WERI-Rb-1 (cell line): ENCODE results near the gene PALD1.

Experiments
- DNase-seq: peaks from one replicate; pipeline ENCODE4 v3.0.0-alpha.2; 2020
- H3K27ac ChIP-seq: fragments of 250-450 bp; sonication (Bioruptor Pico); 2 replicates; pipeline ENCODE4 v1.5.1; 2020; ENCODE audit warnings: mild to moderate bottlenecking, moderate library complexity
- H3K27me3 ChIP-seq: fragments of 250-450 bp; sonication (Bioruptor Pico); 2 replicates; pipeline ENCODE4 v1.5.1; 2021; ENCODE audit warnings: mild to moderate bottlenecking, low read depth, moderate library complexity; ENCODE audit not compliant: insufficient read depth, severe bottlenecking
- H3K36me3 ChIP-seq: fragments of 250-450 bp; sonication (Bioruptor Pico); 2 replicates; pipeline ENCODE4 v1.5.1; 2020; ENCODE audit warnings: mild to moderate bottlenecking, moderate library complexity
- H3K4me3 ChIP-seq: 2 replicates; pipeline ENCODE4 v1.5.1; 2011; ENCODE audit warnings: low read depth, mild to moderate bottlenecking, control low read depth, low read length
- H3K9me3 ChIP-seq: fragments of 250-450 bp; sonication (Bioruptor Pico); 2 replicates; pipeline ENCODE4 v1.5.1; 2021; ENCODE audit warnings: mild to moderate bottlenecking, moderate library complexity; ENCODE audit not compliant: severe bottlenecking
- TF ChIP-seq, protein P1 (sequence below): IDR thresholded peaks from 2 replicates; pipeline ENCODE4 v1.5.1; 2011; ENCODE audit warnings: low read depth, mild to moderate bottlenecking, control low read depth, inconsistent platforms, low read length

Gene PALD1

DNA sequence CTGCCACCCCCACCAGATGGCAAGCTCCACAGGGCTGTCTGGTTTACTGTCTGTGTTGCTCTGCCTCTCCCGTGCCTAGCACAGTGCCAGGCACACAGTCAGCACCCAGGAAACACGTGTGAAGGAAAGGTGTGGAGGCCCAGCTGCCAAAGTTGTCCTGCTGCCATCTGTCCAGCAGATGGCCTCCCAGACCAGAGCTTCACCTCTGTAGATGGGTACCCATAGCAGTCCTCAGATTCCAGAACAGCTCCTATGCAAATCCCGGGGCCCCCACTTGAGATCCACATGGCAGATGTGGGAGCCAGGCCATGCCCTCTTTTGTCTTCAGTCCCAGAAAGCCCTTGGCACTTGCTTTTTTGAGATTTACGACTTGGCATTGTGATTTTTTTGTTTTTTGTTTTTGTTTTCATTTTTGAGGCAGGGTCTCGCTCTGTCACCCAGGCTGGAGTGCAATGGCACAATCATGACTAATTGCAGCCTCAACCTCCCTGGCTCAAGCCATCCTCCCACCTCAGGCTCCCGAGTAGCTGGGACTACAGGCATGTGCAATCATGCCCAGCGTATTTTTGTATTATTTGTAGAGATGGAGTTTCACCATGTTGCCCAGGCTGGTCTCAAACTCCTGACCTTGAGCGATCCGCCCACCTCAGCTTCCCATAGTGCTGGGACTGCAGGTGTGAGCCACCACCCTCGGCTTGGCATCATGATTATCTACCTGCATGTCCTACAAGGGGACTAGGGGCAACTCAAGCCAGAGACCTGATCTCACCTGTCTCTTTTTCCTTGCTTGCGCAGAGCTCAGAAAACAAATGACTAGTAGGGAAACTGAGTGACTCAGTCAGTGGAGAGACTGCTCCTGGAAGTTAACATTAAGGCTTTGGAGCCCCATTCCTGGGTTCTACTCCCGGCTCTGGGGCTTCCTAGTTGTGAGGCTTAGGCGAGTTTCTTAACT is 16.9 kb upstream of the PALD1 start:
- H3K27ac ChIP-seq: no peak overlapping the region
- TF ChIP-seq, protein P1, sequence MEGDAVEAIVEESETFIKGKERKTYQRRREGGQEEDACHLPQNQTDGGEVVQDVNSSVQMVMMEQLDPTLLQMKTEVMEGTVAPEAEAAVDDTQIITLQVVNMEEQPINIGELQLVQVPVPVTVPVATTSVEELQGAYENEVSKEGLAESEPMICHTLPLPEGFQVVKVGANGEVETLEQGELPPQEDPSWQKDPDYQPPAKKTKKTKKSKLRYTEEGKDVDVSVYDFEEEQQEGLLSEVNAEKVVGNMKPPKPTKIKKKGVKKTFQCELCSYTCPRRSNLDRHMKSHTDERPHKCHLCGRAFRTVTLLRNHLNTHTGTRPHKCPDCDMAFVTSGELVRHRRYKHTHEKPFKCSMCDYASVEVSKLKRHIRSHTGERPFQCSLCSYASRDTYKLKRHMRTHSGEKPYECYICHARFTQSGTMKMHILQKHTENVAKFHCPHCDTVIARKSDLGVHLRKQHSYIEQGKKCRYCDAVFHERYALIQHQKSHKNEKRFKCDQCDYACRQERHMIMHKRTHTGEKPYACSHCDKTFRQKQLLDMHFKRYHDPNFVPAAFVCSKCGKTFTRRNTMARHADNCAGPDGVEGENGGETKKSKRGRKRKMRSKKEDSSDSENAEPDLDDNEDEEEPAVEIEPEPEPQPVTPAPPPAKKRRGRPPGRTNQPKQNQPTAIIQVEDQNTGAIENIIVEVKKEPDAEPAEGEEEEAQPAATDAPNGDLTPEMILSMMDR: peak; percentile 94
- DNase-seq: peak; percentile 63
- no peaks in the 10 kb centered on the region for H3K27me3 ChIP-seq
- H3K4me3 ChIP-seq: no peak overlapping the region
- H3K36me3 ChIP-seq: no peaks in the 10 kb centered on the region
- no peaks in the 10 kb centered on the region for H3K9me3 ChIP-seq

DNA sequence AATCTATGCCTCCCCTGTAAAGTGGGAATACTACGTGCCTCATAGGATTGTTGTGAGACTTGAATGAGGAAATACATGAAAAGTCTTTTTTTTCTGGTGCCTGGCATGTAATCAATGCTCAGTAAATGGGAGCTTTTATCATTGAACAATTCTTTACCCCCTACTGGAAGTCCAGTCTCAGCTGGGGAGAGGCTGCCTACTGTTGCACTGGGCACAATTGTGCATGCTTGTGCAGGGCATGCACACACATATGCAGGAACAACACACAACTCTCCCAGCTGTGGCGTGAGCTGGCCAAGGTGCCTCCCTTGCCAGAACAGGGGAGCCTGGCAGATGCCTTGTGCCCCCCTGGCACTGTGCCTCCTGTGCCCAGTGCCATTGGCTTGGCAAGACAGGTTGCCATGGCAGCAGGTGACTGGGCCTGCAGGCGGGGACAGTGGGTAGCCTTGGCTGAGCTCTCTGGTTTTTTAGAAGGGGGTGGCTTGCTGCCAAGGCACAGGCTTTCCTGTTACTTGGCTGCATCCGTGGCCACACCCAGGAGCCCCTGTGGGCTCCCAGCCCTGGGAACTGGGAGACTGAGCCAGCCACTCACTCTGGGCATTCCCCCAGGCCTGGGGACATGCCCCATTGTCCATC is 16.1 kb upstream of the PALD1 start:
- no peak overlapping the region for H3K27ac ChIP-seq
- H3K4me3 ChIP-seq: no peak overlapping the region
- H3K27me3 ChIP-seq: no peaks in the 10 kb centered on the region
- DNase-seq: no peak
- H3K9me3 ChIP-seq: no peaks in the 10 kb centered on the region
- no peaks in the 10 kb centered on the region for H3K36me3 ChIP-seq
- TF ChIP-seq, protein P1: no peak

DNA sequence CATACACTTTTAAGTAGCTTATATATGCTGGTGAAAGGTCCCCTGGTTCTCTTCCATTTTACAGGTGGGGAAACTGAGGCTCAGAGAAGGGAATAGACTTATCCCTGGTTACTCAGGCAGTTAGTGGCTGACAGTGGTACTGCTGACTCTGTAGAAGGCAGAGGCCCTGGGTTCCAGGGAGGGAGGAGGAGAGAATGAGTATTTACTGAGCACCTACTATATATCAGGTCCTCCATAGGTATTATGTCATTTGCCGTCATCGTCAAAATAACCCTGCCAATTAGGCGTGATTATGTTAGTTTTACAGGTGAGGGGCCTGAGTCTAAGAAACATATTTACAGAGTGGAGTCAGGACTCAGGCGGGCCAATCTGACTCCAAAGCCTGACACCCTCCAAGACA is 13.3 kb upstream of the PALD1 start:
- Histone ChIP-seq H3K27me3 (no peaks in the 10 kb centered on the region), H3K36me3 (no peaks in the 10 kb centered on the region)
- TF ChIP-seq, protein P1: no peak

DNA sequence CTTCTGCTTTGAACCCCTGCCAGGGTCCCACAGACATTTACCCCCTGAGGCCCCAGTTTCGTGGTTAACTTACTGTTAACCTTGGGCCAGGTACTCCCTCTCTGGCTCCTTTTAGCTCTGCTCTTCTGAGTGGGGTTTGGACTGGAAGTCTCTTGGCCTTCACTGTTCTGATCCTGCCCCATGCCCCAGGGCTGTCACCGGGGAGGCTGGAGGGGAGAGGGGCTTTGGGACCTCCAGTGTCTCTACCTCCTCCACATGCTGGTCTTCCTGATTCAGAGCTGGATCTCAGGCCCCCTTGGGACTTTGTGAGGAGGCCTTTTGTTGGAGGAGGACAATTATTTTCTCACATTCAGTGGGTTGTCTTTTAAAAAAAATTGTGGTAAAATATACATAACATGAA is 12.7 kb upstream of the PALD1 start:
- H3K9me3 ChIP-seq: no peaks in the 10 kb centered on the region
- TF ChIP-seq, protein P1: no peak

More for the DNA sequence above, 13.3 kb upstream of the PALD1 start:
- Histone ChIP-seq H3K9me3 (no peaks in the 10 kb centered on the region), H3K27ac (no peak overlapping the region), H3K4me3 (no peak overlapping the region)
- no peak for DNase-seq

DNA sequence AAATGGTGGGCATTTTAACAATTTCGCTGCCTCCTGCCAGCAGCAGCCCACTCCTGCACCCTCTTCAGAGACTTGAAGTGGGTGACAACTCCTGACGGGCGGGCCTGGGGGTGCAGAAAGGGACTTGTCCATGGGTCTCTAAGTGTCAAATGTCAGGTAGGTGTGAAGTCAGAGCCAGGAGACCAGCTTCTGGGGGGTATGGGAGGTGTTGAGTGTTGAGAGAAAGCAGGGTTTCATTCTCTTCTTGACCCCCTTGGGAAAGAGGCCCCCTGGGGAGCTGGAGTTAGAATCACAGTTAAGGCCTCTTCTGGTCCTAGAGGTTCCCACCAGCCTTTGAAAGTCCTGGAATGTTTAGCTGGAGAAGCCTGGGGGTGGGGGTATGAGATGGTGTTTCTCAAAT is 11.6 kb upstream of the PALD1 start:
- Histone ChIP-seq H3K27me3 (no peaks in the 10 kb centered on the region), H3K9me3 (no peaks in the 10 kb centered on the region), H3K4me3 (no peak overlapping the region), H3K36me3 (no peaks in the 10 kb centered on the region), H3K27ac (no peak overlapping the region)
- no peak for DNase-seq
- TF ChIP-seq, protein P1: no peak

More for the DNA sequence above, 12.7 kb upstream of the PALD1 start:
- Histone ChIP-seq H3K27me3 (no peaks in the 10 kb centered on the region), H3K4me3 (no peak overlapping the region), H3K36me3 (no peaks in the 10 kb centered on the region), H3K27ac (no peak overlapping the region)
- no peak for DNase-seq
